OCI-LY1 (cell line): ENCODE data around the gene QSER1.
"Not testable (repeated sequence)": the region's sequence is repeated elsewhere in the genome, so short reads cannot be mapped to it uniquely, and the experiment has no call there.

Experiments
- H2AFZ ChIP-seq: fragments of 200-600 bp; sonication (generic), shearing (Covaris generic); 2 replicates; pipeline ENCODE4 v1.6.0; 2014; ENCODE audit warnings: antibody characterized with exemption, mild to moderate bottlenecking, low read length
- H3F3A ChIP-seq: fragments of 200-600 bp; sonication (generic), shearing (Covaris generic); 2 replicates; pipeline ENCODE4 v1.6.0; 2014; ENCODE audit warnings: mild to moderate bottlenecking, antibody characterized with exemption, low read length, moderate library complexity; ENCODE audit not compliant: insufficient read depth
- H3K27ac ChIP-seq: fragments of 200-600 bp; sonication (generic); 2 replicates; pipeline ENCODE4 v1.5.1; 2014; ENCODE audit warnings: low read length, mixed run types, mild to moderate bottlenecking, low read depth; ENCODE audit not compliant: poor library complexity, severe bottlenecking
- H3K27me3 ChIP-seq: fragments of 200-600 bp; sonication (generic); 2 replicates; pipeline ENCODE4 v1.6.0; 2014; ENCODE audit warnings: antibody characterized with exemption, mild to moderate bottlenecking, low read length, moderate library complexity; ENCODE audit not compliant: insufficient read depth
- H3K36me3 ChIP-seq: fragments of 200-600 bp; sonication (generic); 2 replicates; pipeline ENCODE4 v1.6.1; 2014; ENCODE audit warnings: mild to moderate bottlenecking, antibody characterized with exemption, low read length, moderate library complexity, mixed read lengths; ENCODE audit not compliant: insufficient read depth
- H3K4me1 ChIP-seq: fragments of 200-600 bp; sonication (generic); 2 replicates; pipeline ENCODE4 v1.5.1; 2014; ENCODE audit warnings: mild to moderate bottlenecking, low read length, moderate library complexity; ENCODE audit not compliant: insufficient read depth, severe bottlenecking
- H3K4me2 ChIP-seq: fragments of 200-600 bp; sonication (generic), shearing (Covaris generic); 2 replicates; pipeline ENCODE4 v1.6.1; 2014; ENCODE audit warnings: low read length
- H3K4me3 ChIP-seq: fragments of 200-600 bp; sonication (generic); 2 replicates; pipeline ENCODE4 v1.5.1; 2014; ENCODE audit warnings: low read length, low read depth, mild to moderate bottlenecking, mixed read lengths; ENCODE audit not compliant: poor library complexity, severe bottlenecking
- H3K79me2 ChIP-seq: fragments of 200-600 bp; shearing (Covaris generic); 2 replicates; pipeline ENCODE4 v1.6.1; 2016; ENCODE audit warnings: mixed run types, low read length, mixed read lengths; ENCODE audit not compliant: insufficient read depth
- H3K9ac ChIP-seq: fragments of 200-600 bp; sonication (generic), shearing (Covaris generic); 2 replicates; pipeline ENCODE4 v1.6.1; 2014; ENCODE audit warnings: mild to moderate bottlenecking, low read length, mixed read lengths
- H3K9me2 ChIP-seq: fragments of 200-600 bp; sonication (generic), shearing (Covaris generic); 2 replicates; pipeline ENCODE4 v1.6.1; 2014; ENCODE audit warnings: low read depth, mild to moderate bottlenecking, low read length, mixed read lengths
- H3K9me3 ChIP-seq: fragments of 200-600 bp; shearing (Covaris generic); 2 replicates; pipeline ENCODE4 v1.6.1; 2014; ENCODE audit warnings: low read length, mixed read lengths
- H4K20me1 ChIP-seq: fragments of 200-600 bp; sonication (generic), shearing (Covaris generic); 2 replicates; pipeline ENCODE4 v1.6.0; 2016; ENCODE audit warnings: mild to moderate bottlenecking, low read length; ENCODE audit not compliant: insufficient read depth
- EZH2 ChIP-seq: fragments of 200-600 bp; sonication (generic), shearing (Covaris generic); IDR thresholded peaks from 2 replicates; pipeline ENCODE4 v1.8.0; 2017; ENCODE audit warnings: borderline replicate concordance, mixed run types, mild to moderate bottlenecking, antibody characterized with exemption, low read length, moderate library complexity, mixed read lengths
- TF ChIP-seq, protein P1 (sequence below): fragments of 200-600 bp; sonication (generic), shearing (Covaris generic); IDR thresholded peaks from 2 replicates; pipeline ENCODE4 v1.5.1; 2017; ENCODE audit warnings: mild to moderate bottlenecking, antibody characterized with exemption, low read length, moderate library complexity, mixed read lengths

The QSER1 gene

DNA sequence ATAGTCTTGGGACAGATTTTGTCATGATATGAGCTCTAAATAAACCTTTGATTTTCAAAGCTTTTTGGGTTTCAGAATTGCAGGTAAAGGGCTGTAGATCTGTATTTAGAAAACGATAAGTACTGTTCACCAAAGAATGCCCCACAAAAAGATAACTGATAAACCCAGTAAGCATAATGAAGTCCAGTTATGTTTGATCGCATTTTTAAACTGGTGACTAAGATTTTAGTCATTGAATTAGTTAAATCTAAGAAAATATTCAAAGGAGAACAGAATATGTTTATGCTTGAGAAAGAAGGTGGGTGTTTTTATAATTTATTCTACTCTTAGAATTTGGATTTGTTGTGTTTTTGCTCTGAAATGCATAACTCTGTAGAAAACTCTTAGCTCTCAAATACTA, 134.6 kb downstream of the QSER1 start:
- no peak for TF ChIP-seq EZH2
- TF ChIP-seq, protein P1, sequence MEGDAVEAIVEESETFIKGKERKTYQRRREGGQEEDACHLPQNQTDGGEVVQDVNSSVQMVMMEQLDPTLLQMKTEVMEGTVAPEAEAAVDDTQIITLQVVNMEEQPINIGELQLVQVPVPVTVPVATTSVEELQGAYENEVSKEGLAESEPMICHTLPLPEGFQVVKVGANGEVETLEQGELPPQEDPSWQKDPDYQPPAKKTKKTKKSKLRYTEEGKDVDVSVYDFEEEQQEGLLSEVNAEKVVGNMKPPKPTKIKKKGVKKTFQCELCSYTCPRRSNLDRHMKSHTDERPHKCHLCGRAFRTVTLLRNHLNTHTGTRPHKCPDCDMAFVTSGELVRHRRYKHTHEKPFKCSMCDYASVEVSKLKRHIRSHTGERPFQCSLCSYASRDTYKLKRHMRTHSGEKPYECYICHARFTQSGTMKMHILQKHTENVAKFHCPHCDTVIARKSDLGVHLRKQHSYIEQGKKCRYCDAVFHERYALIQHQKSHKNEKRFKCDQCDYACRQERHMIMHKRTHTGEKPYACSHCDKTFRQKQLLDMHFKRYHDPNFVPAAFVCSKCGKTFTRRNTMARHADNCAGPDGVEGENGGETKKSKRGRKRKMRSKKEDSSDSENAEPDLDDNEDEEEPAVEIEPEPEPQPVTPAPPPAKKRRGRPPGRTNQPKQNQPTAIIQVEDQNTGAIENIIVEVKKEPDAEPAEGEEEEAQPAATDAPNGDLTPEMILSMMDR, result no peak
- Histone ChIP-seq H3K4me3 (no peak overlapping the region), H3K9me2 (no peaks in the 10 kb centered on the region), H3K27ac (no peak overlapping the region), H3K9ac (no peak overlapping the region), H3K36me3 (no peaks in the 10 kb centered on the region), H3F3A (no peaks in the 10 kb centered on the region), H4K20me1 (no peaks in the 10 kb centered on the region), H3K9me3 (no peaks in the 10 kb centered on the region), H3K4me2 (no peak overlapping the region), H2AFZ (no peak overlapping the region), H3K79me2 (no peaks in the 10 kb centered on the region), H3K4me1 (no peaks in the 10 kb centered on the region), H3K27me3 (no peaks in the 10 kb centered on the region)

DNA sequence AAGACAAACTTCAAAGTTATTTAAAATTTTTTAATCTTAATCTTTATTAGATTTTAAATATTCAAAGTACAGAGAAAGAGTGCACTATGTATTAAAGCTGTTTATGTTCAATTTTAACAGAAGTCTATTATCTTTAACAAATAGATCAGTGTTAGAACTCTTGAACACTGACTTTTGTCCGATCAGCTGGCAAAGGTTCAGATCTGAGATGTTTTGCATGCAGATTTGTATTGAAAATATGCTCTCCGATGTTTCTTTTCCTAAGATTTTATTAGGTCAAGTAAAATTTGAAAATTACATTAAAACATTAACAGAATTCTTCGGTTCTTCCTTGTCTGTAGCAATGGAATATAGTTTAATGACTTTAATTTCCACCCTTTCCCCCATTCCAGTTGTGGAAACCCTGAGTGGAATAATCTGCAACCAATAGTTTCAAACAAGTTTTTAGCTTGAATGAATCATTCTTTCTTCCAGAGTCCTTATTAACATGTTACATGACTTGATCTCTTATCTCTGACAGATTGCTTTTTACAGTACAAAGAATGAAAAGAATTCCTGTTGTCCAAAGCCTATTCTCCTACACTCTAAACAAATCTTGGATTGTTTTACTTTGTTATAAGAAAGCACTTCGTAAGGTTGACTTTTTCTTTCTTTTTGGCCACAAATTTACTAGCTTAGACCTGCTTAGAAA, 135.4 kb downstream of the QSER1 start:
- Histone ChIP-seq H3K9ac (no peak overlapping the region), H3K4me2 (no peak overlapping the region)
- TF ChIP-seq EZH2, result no peak
- TF ChIP-seq, protein P1, result no peak

DNA sequence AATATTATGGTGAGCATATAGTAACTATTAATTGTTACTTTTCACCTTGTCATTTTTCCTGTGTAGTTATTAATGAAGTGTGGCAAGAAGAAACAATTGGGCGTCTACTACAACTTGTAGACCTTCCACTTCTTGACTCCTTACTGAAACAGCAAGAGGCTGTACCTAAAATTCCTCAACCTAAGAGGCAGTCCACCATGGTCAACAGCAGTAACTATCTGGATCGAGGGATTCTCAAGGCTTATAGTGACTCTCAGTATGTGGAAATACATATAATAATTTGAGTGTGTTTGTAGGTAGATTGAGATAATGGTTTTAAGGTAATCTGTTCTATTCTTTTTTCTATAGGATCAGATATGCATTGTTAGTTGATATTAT, 135.9 kb downstream of the QSER1 start:
- no peak overlapping the region for H3K4me2 ChIP-seq
- H3K27me3 ChIP-seq, result no peaks in the 10 kb centered on the region
- no peaks in the 10 kb centered on the region for H3K9me3 ChIP-seq
- no peak overlapping the region for H2AFZ ChIP-seq
- no peak overlapping the region for H3K9ac ChIP-seq
- H3K36me3 ChIP-seq, result no peaks in the 10 kb centered on the region
- H4K20me1 ChIP-seq, result no peaks in the 10 kb centered on the region
- no peaks in the 10 kb centered on the region for H3K9me2 ChIP-seq
- no peaks in the 10 kb centered on the region for H3K4me1 ChIP-seq
- no peak overlapping the region for H3K27ac ChIP-seq
- no peak overlapping the region for H3K4me3 ChIP-seq
- no peaks in the 10 kb centered on the region for H3K79me2 ChIP-seq
- no peaks in the 10 kb centered on the region for H3F3A ChIP-seq
- TF ChIP-seq EZH2, result no peak
- TF ChIP-seq, protein P1, result no peak

More for the DNA sequence above, 135.4 kb downstream of the QSER1 start:
- Histone ChIP-seq H3K9me2 (no peaks in the 10 kb centered on the region), H3K27me3 (no peaks in the 10 kb centered on the region), H3K9me3 (no peaks in the 10 kb centered on the region), H3K4me3 (no peak overlapping the region), H3K79me2 (no peaks in the 10 kb centered on the region), H3F3A (no peaks in the 10 kb centered on the region), H2AFZ (no peak overlapping the region), H3K36me3 (no peaks in the 10 kb centered on the region), H4K20me1 (no peaks in the 10 kb centered on the region), H3K4me1 (no peaks in the 10 kb centered on the region), H3K27ac (no peak overlapping the region)

DNA sequence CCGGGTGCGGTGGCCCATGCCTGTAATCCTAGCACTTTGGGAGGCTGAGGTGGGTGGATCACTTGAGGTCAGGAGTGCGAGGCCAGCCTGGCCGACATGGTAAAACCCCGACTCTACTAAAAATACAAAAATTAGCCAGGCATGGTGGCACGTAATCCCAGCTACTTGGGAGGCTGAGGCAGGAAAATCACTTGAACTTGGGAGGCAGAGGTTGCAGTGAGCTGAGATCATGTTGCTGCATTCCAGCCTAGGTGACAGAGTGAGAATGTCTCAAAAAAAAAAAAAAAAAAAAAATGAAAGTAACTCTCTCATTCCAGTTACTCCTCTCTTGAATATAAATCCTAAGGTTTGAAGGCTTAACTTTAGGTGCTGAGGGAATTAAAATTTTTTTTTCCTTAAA, 136.6 kb downstream of the QSER1 start:
- H3K36me3 ChIP-seq, H3K9ac ChIP-seq, H3F3A ChIP-seq, H3K4me1 ChIP-seq, H3K4me3 ChIP-seq, H3K9me2 ChIP-seq, H2AFZ ChIP-seq, H4K20me1 ChIP-seq, H3K27me3 ChIP-seq, H3K27ac ChIP-seq, H3K79me2 ChIP-seq, H3K9me3 ChIP-seq, H3K4me2 ChIP-seq: not testable (repeated sequence)
